SK-N-DZ (cell line): ENCODE results near the gene LETM1.

ENCODE experiments used
- DNase-seq: peaks from one replicate; pipeline ENCODE4 v3.0.0-alpha.2; 2015; ENCODE audit warnings: low spot score

LETM1 gene

DNA sequence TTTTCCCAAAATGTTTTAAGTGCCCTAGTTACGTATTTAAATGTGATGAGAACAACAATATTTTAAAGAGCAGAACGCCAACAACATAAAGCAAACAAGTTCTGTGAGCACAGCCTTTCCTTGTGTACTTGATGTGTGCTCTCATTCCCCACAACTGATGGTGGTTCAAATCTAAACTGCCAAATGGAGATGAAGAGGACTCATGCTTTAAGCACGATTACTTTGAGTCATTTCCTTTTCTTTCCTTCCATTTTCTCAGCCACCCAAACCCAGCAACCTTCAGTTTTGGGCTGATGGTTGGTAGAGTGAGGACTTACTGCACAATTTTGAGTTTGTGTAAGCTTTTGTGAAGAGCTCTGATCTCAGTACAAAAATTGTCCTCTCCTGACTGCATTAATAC, 16.9 kb upstream of the LETM1 start:
- no peak for DNase-seq

DNA sequence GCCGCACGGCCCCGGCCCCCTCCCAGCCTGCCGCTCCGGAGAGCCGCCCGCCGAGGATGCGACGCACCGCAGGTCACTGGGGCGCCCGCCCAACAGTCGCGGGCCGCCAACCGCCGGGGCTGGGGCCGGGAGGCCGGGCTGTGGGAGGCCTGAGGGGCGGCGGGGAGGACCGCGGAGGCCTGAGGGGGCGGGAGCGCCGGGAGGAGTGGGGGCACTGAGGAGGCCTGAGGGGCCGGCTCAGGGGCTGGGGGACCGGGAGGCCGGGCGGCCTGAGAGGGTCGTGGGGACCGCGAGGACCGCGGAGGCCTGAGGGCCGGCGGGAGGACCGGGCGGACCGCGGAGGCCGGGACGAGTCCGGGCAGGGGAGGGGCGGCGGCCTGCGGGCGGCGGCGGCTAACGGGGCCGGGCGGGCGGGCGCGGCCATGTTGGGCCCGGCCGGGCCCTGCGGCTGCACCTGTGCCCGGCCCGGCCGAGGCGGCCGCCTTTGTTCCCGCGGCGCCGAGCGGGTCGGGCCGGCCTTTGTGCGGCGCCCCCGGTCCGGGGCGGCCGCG, 15.6 kb upstream of the LETM1 start:
- DNase-seq, result no peak

DNA sequence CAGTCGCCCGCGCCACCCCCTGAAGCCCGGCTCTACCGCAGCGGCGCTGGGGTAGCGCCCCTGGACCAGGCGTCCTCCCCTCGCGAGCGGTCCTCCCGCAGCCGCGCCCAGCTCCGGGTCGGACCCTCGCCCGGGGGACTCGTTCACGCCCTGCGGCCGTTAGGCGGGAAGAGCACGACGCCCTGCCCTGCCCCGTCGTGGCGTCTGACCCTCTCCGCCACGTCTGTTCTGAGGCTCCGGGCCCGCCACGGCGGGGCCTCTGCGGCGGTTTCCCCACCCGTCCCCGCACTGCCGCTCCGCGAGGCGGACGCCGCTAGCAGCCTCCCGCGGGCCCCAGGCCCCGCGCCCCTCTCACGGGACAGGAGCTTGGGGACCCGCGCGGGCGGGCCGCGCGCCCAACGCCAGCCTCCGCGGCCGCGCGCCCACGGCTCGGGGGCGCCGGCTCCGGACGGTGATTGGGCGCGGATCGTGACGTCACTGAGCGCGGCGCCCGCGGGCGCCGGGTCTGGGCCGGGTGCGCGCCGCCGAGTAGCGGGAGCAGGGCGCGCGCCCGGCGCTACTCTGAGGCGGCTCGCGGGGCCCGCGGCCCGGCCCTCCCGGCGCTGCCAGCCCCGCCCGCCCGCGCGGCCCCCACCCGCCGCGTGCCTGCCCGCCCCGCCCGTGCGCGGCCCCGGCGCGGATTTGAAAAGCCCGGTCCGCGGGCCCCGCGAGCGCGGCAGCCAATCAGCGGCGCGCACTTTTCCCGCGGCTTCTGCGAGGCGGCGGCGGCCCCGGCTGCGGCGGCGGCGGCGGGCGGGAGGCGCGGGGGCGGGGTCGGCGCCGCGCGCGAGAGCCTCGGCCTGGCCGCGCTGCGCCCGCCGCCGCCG, 14.9 kb upstream of the LETM1 start, which contains the start of gene NSD2:
Gene NSD2 (plus strand): TSS at position 816 of the 866 bp plus-strand sequence. CDS start 29,262 bp downstream, outside the sequence.
- DNase-seq, result peak; percentile 79

DNA sequence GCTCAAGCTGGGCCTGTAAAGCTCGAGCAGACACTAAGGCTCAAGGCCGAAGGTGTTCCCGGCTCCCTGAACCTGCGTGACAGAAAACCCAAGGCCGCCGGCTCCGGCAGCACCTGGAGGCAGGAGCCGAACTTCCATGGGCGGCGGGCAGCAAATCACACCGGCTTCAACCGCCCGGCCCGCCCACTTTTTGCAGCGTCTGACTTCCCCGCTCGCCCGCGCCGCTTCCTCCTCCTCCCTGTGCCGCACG, 14.3 kb upstream of the LETM1 start:
- DNase-seq, result no peak

DNA sequence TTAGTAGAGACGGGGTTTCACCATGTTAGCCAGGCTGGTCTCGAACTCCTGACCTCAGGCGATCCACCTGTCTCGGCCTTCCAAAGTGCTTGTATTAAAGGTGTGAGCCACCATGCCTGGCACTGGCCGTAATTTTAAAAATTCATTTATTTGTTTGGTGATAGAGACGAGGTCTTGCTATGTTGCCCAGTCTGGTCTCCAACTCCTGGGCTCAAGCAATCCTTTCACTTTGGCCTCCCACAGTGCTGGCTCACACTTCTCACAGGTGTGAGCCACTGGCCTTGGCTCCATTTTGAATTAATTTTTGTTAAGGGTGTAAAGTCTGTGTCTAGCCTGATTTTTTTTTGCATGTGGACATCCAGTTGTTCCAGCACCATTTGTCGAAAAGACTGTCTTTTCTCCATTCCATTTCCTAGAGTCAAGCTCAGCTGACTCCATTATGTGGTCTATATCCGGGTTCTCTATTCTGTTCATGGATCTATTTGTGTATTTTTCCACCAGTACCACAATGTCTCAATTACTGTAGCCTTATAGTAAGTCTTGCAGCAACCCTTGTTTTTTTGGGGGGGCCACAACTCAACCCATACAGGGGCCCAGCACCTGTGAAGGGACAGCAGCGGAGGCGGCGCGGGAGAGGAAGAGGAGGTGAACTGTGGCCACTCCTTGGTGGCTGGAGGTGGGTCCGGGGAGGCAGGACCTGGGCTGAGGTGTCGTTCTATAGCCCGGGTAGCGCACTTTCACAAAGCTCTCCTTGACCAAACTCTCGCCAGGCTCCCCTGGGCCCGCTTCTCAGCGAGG, 13.8 kb upstream of the LETM1 start:
- no peak for DNase-seq

DNA sequence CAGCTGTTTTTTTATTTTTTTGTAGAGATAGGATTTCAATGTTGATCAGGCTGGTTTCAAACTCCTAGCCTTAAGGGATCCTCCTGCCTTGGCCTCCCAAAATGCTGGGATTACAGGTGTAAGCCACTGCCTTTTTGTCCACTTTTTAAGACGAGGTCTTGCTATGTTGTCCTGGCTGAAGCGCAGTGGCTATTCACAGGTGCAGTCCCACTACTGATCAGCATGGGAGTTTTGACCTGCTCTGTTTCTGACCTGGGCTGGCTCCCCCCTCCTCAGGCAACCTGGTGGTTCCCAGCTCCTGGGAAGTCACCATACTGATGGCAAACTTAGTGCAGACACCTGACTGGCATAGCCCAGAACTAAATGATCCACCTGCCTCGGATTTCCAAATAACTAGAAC, 13.0 kb upstream of the LETM1 start:
- DNase-seq, result no peak

DNA sequence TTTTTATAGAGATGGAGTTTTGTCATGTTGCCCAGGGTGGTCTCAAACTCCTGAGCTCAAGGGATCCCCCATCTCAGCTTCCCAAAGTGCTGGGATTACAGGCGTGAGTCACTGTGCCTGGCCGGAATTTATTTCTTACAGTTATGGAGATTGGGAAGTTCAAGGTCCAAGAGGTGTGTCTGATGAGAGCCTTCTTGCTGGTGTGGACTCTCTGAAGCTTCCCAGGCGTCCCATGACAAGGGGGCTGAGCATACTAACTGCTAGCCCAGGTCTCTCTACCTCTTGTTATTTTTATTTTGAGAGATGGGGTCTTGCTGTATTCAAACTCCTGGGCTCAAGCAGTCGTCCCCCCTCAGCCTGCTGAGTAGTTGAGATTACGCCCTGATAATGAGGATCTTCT, 12.3 kb upstream of the LETM1 start:
- DNase-seq, result no peak

DNA sequence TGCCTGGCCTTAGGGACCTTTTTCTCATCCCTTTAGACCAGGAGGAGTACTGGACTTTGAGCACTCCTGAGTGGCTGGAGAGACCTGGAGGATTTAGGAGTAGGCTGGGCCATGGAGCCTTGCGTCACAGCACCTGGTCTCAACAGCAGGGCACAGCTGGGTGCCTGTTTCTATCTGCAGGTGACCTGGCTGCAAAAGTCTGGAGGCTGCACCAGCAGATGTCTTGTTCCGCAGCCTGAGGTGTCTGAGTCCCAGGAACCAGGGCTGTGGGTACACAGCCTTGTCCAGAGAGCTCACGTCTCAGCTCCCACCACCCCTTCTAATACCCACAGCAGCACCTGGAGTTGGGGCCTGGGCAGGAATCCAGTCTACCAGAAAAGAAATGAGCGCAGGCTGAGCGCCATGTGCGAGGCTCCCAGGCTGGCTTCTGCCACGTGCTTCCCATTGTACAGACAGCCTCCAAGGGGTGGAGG, 10.3 kb upstream of the LETM1 start:
- peak; percentile 30 for DNase-seq

DNA sequence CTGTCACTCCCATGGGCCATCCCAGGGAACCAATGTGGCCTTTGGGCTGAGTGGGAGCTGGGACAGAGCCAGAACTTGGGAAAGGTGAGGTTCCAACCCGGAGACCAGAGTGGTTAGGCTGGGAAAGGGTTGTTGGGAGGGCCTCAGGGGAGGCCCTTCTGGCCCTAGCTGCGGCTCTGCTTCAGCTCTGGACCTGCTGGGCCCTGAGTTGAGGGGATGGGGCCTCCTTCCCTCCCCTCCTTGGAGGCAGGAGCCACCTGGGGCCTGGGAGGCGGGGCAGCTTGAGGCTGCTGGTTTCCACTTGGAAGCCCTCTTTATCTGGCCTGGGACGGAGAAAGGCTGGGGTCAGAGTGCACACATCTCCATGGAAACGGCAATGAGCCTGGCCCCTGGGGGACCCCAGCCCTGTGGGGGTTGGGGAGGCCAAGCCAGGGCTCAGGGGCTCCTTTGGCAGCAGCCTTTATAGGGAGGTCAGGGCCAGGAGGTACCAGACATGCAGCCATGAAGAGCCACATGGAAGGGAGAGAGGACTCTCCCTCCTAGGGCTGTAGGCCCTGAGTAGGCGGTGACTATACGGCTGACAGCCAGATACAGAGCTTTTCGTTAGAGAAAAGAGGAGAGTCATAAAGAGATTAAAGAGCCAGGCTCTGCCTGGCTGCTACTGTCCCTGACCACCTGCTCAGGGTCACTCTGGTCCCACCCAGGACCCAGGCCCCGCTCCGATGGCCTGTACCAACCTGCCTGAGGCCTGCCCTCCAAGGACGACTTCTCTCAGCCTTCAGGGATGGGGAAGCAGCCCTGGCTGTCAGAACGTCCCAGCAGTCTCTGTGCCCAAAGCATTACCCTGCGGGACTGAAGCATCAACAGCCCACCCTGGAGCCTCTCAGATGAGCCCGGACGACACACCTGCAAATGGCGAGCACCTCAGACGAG, 8.4 kb upstream of the LETM1 start:
- peak; percentile 71 for DNase-seq

DNA sequence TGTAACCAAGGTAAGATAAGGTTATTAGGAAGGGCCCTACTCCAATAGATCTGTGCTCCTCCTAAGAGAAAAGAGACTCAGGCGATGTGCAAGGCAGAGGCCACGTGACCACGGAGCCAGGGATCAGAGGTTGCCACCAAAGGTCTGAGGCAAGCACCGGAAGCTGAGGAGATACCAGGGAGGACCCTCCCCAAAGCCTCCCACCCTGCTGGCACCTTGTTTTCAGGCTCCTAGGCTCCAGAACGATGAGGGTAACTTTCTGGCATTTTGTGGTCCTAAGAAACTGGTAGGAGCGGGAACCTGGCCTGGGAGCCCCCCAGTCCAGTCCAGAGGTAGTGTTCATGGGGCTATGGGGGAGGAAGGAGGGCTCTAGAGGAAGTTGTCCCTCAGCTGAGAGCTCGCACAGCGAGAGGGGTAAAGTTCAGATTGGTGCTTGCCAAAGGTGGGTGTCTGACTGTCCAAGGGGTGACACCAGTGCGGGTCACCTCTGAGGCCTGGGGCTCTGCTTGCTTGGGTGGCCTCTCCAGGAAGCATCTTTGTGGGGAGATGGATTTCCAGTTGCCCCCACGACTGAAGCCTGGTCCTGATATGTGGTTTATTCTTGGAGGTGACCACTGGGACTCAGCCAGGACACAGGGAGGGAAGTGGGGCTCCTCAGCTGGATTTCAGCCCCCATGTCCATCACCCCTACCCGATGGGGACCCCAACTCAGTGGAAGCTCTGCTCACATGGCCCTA, 7.5 kb upstream of the LETM1 start:
- DNase-seq, result no peak

DNA sequence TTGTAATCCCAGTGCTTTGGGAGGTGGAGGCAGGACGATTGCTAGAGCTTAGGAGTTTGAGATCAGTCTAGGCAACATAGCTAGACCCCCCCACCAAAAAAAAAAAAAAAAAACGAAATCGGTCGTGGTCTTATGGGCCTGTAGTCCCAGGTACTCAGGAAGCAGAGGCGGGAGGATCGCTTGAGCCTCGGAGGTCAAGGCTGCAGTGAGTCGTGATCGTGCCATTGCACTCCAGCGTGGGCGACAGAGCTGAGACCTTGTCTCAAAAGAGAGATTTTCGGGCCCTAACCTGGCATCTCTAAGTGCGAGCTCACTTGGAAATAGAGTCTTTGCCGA, 7.0 kb upstream of the LETM1 start:
- DNase-seq, result no peak

DNA sequence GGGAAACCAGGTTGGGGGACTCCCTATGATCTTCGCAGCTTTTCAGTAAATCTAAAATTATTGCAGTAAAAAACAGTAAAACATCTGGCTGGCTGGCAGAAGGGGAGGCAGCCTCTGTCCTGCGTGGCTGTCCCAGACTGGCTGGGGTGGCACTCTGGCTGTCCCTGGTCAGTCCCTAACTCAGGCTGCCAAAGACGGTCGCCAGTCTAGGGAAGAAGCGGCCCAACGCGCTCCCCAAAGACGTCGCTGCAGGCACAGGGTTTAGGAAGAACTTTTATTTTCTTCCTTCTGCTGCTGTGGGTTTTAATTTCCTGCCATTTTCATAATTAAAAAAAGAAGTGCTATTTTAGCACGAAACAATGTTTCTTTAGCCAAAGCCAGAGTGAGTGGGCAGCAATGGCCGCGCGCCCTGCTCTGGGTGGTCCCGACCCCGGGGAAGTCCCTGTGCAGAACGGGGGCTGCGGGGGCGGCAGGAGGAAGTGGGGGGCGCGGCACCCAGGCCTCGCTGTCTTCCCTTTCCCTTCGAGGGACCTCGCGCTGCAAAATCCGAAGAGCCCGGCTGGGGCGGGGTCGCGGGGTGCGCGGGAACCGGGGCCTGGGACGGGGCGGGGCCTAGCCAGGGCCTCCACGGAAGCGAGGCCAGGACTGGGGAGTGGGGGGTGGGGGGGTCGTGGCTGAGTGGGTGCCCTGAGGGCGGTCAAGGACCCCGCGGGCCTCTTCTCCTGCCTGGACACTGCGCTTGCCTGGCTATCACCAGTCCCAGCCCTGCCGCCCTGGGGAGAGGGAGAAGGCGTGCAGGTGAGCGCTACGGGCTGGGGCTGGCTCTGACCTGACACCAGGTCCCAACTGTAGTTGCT, 6.3 kb upstream of the LETM1 start:
- no peak for DNase-seq

DNA sequence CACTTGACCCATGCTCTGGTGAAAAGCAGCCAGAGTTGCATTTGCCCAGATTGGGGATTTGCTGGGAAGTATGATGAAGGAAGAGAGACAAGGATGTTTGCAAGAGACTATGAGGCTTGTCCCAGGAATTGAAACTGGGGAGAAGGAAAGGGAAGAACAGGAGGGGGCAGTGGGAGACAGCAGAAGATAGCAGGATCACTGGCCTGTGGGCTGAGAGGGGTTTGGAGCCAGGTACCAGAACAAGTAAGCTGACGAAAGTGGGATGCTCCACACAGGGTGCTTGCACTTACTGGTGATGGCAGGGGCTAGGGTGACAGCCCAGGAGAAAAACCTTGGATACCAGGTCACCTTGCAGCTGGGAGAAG, 3.4 kb upstream of the LETM1 start:
- no peak for DNase-seq

DNA sequence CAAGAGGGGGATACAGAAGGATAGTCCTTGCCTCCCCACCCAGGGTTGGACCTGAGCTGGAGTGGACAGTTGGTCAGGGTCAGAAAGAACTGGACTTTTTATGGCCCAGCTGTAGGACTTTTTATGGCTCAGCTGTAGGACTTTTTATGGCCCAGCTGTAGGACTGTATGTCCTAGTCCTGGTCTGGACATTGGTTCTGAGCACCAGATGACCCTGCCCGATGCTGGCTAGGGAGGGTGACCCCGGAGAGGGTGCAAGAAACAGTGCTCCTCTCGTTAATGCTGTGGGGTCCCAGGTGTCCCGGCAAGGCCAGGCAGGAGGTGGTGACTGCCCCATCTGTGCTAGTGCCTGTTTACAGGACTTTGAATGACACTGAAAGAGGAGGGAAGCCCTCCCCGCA, 2.0 kb upstream of the LETM1 start:
- DNase-seq, result no peak

DNA sequence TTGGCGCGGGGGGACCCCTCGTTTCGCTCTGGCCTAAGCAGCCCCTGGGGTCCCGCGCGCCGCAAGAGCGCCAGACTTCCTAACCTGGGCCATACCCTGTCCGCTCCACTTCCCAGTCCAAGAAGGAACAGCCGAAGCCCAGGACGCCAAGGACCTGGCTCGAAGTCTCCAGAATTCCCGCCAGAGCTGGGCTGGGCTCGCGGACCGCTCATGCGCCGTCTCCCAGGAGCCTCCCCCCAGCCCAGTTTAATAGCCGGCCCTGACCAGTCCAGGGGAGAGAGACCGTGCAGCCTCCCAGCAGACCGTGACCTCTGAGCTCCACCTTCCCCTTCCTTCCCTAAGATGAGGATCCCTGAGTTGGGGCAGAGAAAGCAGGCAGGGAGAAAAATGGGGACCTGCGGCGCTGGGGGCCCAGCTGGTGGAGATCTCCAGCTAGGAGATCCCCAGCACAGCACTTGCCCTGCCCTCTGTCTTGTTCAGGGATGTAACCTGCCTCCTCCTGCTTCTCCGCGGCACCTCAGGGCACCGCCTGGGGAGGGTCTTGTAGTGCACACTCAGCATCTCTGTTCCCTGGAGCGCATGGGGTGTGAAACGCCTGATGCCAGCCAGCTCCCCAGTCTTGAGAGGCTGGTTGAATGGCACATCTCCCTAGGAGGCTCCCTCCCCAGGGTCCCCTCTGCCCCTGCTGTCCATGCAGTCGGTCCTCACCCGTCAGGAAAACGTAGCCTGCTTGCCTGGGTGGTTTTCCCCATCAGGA, 1.2 kb upstream of the LETM1 start:
- DNase-seq, result no peak

DNA sequence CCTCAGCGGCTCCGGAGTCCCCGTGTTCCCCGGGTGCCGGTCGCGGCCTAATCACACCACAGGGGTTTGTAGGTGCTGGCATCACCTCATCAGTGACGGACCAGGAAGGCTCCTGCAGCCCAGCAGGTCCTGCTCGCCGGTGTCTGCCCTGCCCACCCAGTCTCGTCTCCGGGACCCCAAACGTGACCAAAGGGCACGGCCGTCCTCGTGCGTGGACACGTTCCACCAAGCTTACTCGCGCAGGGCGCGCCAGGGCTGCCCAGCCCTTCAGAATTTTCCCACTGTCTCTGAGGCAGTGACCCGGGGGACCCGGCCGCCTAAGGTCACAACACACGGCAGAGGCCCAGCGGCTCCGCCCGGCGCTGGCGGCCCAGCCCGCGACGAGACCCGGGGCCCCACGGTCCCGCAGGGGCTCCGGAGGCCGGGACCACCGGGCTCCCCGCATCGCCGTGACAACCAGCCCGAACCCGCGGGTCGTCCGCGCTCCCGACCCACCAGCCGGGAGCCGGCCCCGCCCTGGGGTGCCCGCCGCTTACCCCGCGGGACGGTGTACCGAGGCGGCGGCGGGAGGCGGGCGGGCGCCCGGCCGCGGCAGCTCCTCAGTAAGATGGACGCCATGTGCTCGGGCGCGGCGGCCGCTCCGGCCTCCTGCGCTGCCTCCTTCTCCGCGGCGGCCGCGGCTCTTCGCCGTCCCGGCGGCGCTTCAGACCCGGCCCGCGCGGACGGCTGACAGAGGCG, 454 bp downstream of the LETM1 start:
- DNase-seq, result no peak

DNA sequence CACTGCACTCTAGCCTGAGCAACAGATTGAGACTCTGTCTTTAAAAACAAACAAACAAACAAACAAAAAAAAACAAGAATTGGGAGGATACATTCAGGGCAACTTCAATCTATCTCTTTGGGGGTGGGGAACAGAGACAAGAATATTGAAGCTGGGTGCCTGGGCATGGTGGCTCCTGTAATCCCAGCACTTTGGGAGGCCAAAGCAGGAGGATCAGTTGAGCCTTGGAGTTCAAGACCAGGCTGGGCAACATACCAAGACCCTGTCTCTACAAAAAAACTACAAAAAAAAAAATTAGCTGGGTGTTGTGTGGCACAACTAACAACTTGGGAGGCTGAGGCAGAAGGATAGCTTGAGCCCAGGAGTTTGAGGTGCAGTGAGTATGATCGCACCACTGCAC, 1.2 kb downstream of the LETM1 start:
- DNase-seq, result no peak

DNA sequence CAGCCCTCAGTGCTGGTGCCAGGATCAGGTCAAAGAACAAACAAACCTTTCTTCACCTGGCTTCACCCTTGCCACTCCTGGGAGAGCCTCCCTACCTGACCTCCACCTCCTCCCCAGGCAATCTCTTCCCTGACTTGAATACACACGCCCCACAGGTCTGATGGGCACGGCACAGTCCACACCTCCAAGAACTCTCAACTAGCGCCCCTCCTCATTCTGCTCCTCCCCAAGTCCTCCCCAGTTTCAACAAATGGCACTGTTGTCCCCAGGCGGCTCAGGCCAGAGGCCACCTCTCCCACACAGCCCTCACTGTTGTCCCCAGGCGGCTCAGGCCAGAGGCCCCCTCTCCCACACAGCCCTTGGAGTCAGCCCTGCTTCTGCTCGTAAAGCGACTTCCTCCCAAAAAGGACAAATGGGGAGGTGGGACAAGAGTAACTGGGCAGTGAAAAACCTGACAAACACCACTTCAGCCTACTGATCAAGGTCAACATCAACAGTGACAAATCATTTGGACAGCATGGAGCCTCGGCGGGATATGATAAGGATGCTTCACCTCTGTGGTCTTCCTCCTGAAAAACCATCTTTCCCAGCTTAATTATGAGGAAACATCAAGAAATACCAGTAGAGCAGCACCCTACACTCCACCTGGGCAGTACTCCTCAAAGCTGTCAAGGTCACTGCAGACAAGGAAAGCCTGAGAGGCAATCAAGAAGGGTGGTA, 2.9 kb downstream of the LETM1 start:
- DNase-seq, result no peak
